ENCODE results near the gene ACAA1.

Gene ACAA1

GRCh38 chr3:38107911-38108648, 28.8 kb downstream of the ACAA1 start:
- no peak for DNase-seq (ENCODE audit: low read depth)
- H3K4me3 ChIP-seq (ENCODE audit: low read depth, low read length): no peak overlapping the region
- TF ChIP-seq CTCF (IDR thresholded peaks at IDR 0.05; ENCODE audit: low read depth, low read length) (no peak), MAX (IDR thresholded peaks at IDR 0.05; ENCODE audit: low read depth, low read length) (no peak), POLR2A (IDR thresholded peaks at IDR 0.05; ENCODE audit: extremely low read depth, insufficient read length) (no peak)

- no peak for DNase-seq (ENCODE audit: low read depth)
- no peak for TF ChIP-seq CTCF (IDR thresholded peaks at IDR 0.05; ENCODE audit: low read depth, low read length)
- no peak for TF ChIP-seq MYC (IDR thresholded peaks at IDR 0.05; ENCODE audit: low read depth, low read length)
- no peak for TF ChIP-seq POLR2A (IDR thresholded peaks at IDR 0.05; ENCODE audit: extremely low read depth, insufficient read length)
- TF ChIP-seq MAX (IDR thresholded peaks at IDR 0.05; ENCODE audit: low read depth, low read length): no peak
- H3K4me3 ChIP-seq (ENCODE audit: low read depth, low read length): no peak overlapping the region
Observed at GRCh38 chr3:38105525-38105924, 31.4 kb downstream of the ACAA1 start.

GRCh38 chr3:38102444-38102814, 34.5 kb downstream of the ACAA1 start:
- TF ChIP-seq MYC (IDR thresholded peaks at IDR 0.05; ENCODE audit: low read depth, low read length): no peak
- TF ChIP-seq POLR2A (IDR thresholded peaks at IDR 0.05; ENCODE audit: extremely low read depth, insufficient read length): no peak
- no peak for TF ChIP-seq CTCF (IDR thresholded peaks at IDR 0.05; ENCODE audit: low read depth, low read length)
- TF ChIP-seq MAX (IDR thresholded peaks at IDR 0.05; ENCODE audit: low read depth, low read length): no peak
- DNase-seq (ENCODE audit: low read depth): peak; percentile 44
- H3K4me3 ChIP-seq (ENCODE audit: low read depth, low read length): no peak overlapping the region

GRCh38 chr3:38101811-38102443, 35.0 kb downstream of the ACAA1 start:
- DNase-seq (ENCODE audit: low read depth): peak; percentile 50
- no peak overlapping the region for H3K4me3 ChIP-seq (ENCODE audit: low read depth, low read length)
- TF ChIP-seq POLR2A (IDR thresholded peaks at IDR 0.05; ENCODE audit: extremely low read depth, insufficient read length) (no peak), MAX (IDR thresholded peaks at IDR 0.05; ENCODE audit: low read depth, low read length) (no peak), MYC (IDR thresholded peaks at IDR 0.05; ENCODE audit: low read depth, low read length) (no peak), CTCF (IDR thresholded peaks at IDR 0.05; ENCODE audit: low read depth, low read length) (no peak)

- no peak for DNase-seq (ENCODE audit: low read depth)
- no peak overlapping the region for H3K4me3 ChIP-seq (ENCODE audit: low read depth, low read length)
- TF ChIP-seq MAX (IDR thresholded peaks at IDR 0.05; ENCODE audit: low read depth, low read length) (no peak), MYC (IDR thresholded peaks at IDR 0.05; ENCODE audit: low read depth, low read length) (no peak), POLR2A (IDR thresholded peaks at IDR 0.05; ENCODE audit: extremely low read depth, insufficient read length) (no peak), CTCF (IDR thresholded peaks at IDR 0.05; ENCODE audit: low read depth, low read length) (no peak)
Observed at GRCh38 chr3:38100498-38100897, 36.4 kb downstream of the ACAA1 start.
